Measurements from ENCODE around the gene RAB27A. TPM values are rescaled to one million over a fixed set of nuclear protein-coding genes. Genes with fewer than 3 reads are reported as not detected.

The RAB27A gene
- total and polyA plus RNA-seq, 9 of the 15 experiments (the other 6 are each of a cell fraction or from before 2014, with no cell fraction given) = 31.5 to 171 (median 80.4) TPM

DNA sequence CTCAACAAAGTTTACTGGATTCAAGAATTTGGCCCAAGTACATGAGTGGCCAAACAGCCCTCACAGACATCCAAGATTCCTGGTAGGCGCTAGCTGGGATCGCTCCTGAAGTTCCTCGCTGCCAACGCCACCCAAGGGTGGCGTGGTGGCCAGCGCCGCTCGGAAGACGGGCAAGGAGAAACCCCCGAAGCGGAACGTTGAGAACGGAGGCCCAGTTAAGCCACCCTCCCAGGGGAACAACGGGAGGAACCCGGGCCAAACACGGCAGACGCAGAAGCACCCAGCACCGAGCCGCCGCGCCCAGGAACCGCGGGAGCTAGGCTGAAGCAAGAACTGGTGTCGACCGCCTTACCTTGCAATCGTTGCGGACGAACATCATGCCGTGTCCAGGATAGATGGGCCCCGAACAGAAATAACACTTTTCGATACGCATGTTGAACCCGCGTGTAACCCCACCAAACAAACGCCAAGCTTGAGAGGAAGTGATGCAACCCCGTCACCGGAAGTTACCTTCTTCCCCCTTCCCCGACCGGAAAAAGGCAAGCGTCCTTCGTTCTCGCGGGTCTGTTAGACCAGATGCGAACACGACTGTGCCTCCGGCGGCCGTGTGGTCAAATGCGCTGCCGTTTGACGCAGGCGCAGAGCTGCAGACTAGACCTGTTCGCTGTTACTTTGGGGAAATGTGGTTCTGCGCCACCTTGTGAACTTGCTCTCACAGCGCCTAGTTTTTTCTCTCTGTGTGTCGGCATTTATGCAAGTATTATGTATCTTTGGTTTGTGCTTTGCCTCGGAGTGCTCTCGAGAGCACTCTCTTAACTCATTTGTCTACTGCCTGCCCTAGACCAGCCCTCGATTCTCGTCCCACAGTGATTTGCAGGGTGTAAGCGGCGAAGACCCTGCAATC is 92.9 kb downstream of the RAB27A start, which contains the start of gene RSL24D1 (continued):
- TF ChIP-seq, protein P1, sequence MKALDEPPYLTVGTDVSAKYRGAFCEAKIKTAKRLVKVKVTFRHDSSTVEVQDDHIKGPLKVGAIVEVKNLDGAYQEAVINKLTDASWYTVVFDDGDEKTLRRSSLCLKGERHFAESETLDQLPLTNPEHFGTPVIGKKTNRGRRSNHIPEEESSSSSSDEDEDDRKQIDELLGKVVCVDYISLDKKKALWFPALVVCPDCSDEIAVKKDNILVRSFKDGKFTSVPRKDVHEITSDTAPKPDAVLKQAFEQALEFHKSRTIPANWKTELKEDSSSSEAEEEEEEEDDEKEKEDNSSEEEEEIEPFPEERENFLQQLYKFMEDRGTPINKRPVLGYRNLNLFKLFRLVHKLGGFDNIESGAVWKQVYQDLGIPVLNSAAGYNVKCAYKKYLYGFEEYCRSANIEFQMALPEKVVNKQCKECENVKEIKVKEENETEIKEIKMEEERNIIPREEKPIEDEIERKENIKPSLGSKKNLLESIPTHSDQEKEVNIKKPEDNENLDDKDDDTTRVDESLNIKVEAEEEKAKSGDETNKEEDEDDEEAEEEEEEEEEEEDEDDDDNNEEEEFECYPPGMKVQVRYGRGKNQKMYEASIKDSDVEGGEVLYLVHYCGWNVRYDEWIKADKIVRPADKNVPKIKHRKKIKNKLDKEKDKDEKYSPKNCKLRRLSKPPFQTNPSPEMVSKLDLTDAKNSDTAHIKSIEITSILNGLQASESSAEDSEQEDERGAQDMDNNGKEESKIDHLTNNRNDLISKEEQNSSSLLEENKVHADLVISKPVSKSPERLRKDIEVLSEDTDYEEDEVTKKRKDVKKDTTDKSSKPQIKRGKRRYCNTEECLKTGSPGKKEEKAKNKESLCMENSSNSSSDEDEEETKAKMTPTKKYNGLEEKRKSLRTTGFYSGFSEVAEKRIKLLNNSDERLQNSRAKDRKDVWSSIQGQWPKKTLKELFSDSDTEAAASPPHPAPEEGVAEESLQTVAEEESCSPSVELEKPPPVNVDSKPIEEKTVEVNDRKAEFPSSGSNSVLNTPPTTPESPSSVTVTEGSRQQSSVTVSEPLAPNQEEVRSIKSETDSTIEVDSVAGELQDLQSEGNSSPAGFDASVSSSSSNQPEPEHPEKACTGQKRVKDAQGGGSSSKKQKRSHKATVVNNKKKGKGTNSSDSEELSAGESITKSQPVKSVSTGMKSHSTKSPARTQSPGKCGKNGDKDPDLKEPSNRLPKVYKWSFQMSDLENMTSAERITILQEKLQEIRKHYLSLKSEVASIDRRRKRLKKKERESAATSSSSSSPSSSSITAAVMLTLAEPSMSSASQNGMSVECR (CRISPR knock-in tag; IDR thresholded peaks at IDR 0.05) = peak; percentile 88; the same call in 1 of the 2 replicates
- no peak for TF ChIP-seq KAT2B (IDR thresholded peaks at IDR 0.05; ENCODE audit: low read depth, low read length)
- TF ChIP-seq MCM5 (IDR thresholded peaks at IDR 0.05; ENCODE audit: low read depth) = no peak
- no peak; the same call in none of the 2 replicates for TF ChIP-seq SIN3B (IDR thresholded peaks at IDR 0.05; ENCODE audit: low read depth)
- peak; percentile 99 for TF ChIP-seq MYC (IDR thresholded peaks at IDR 0.05; ENCODE audit: low read depth, low read length)
- TF ChIP-seq MYC (CRISPR knock-in tag; IDR thresholded peaks at IDR 0.05; ENCODE audit: borderline replicate concordance, low read depth) = peak; percentile 96
- no peak for TF ChIP-seq ZNF57 (CRISPR knock-in tag; IDR thresholded peaks at IDR 0.05)
- peak; percentile 91 for TF ChIP-seq ETV5 (CRISPR knock-in tag; IDR thresholded peaks at IDR 0.05; ENCODE audit: low read depth)
- peak; percentile 92 for TF ChIP-seq TBP (optimal IDR thresholded peaks at IDR 0.05; ENCODE audit: low read depth, low read length)
- TF ChIP-seq SRF (CRISPR knock-in tag; IDR thresholded peaks at IDR 0.05) = no peak; a peak in 1 of 4 replicates
- peak; percentile 16; the same call in 1 of the 2 replicates for TF ChIP-seq TAF7 (tag; IDR thresholded peaks at IDR 0.05)
- TF ChIP-seq, protein P2, sequence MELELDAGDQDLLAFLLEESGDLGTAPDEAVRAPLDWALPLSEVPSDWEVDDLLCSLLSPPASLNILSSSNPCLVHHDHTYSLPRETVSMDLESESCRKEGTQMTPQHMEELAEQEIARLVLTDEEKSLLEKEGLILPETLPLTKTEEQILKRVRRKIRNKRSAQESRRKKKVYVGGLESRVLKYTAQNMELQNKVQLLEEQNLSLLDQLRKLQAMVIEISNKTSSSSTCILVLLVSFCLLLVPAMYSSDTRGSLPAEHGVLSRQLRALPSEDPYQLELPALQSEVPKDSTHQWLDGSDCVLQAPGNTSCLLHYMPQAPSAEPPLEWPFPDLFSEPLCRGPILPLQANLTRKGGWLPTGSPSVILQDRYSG (tag; conservative IDR thresholded peaks at IDR 0.05; ENCODE audit: low read depth) = no peak
